HepG2 (cell line): ENCODE measurements around the gene MTIF2. TPM values are rescaled to one million over a fixed set of nuclear protein-coding genes. Genes with fewer than 3 reads are reported as not detected.

Experiments
- FOXK1 ChIP-seq: sonication (generic); formaldehyde crosslinking; IDR thresholded peaks from 2 replicates; pipeline ENCODE4 v1.4.0; 2020; ENCODE audit warnings: low read depth, missing genetic modification reagents, borderline replicate concordance
- HHEX ChIP-seq: IDR thresholded peaks from 2 replicates; pipeline ENCODE4 v1.6.1; 2016; ENCODE audit warnings: control low read depth
- KLF12 ChIP-seq: sonication (generic); formaldehyde crosslinking; IDR thresholded peaks from 2 replicates; pipeline ENCODE4 v1.4.0; 2020; ENCODE audit warnings: missing genetic modification reagents, borderline replicate concordance
- MLLT10 ChIP-seq: sonication (generic); formaldehyde crosslinking; IDR thresholded peaks from 2 replicates; pipeline ENCODE4 v1.4.0; 2020; ENCODE audit warnings: missing genetic modification reagents
- MYC ChIP-seq: sonication (generic); formaldehyde crosslinking; IDR thresholded peaks from 2 replicates; pipeline ENCODE4 v1.9.0; 2021; ENCODE audit warnings: missing genetic modification reagents, borderline replicate concordance
- NCOA5 ChIP-seq: sonication (generic); formaldehyde crosslinking; IDR thresholded peaks from 2 replicates; pipeline ENCODE4 v1.4.0; 2020; ENCODE audit warnings: missing genetic modification reagents
- NFIC ChIP-seq: IDR thresholded peaks from 2 replicates; pipeline ENCODE4 v1.6.1; 2012; ENCODE audit warnings: mild to moderate bottlenecking, low read length, inconsistent platforms
- PHF8 ChIP-seq: sonication (generic); formaldehyde crosslinking; IDR thresholded peaks from 2 replicates; pipeline ENCODE4 v1.5.0; 2020; ENCODE audit warnings: missing genetic modification reagents
- SALL2 ChIP-seq: sonication (generic); formaldehyde crosslinking; IDR thresholded peaks from 2 replicates; pipeline ENCODE4 v1.8.1; 2023; ENCODE audit warnings: mild to moderate bottlenecking, missing genetic modification reagents, inconsistent platforms
- TRIM22 ChIP-seq: fragments of 450-650 bp; IDR thresholded peaks from 2 replicates; pipeline ENCODE4 v1.6.1; 2017
- ZBTB38 ChIP-seq: sonication (generic); formaldehyde crosslinking; IDR thresholded peaks from 2 replicates; pipeline ENCODE4 v1.5.1; 2020; ENCODE audit warnings: mild to moderate bottlenecking, missing genetic modification reagents
- ZBTB4 ChIP-seq: sonication (generic); formaldehyde crosslinking; IDR thresholded peaks from 2 replicates; pipeline ENCODE4 v1.4.0; 2020; ENCODE audit warnings: missing genetic modification reagents, mild to moderate bottlenecking, borderline replicate concordance
- ZFY ChIP-seq: sonication (generic); formaldehyde crosslinking; IDR thresholded peaks from 2 replicates; pipeline ENCODE4 v1.4.0; 2020; ENCODE audit warnings: missing genetic modification reagents
- ZNF33A ChIP-seq: sonication (generic); formaldehyde crosslinking; IDR thresholded peaks from 2 replicates; pipeline ENCODE4 v1.5.1; 2020; ENCODE audit warnings: missing genetic modification reagents, mild to moderate bottlenecking, moderate library complexity, borderline replicate concordance
- ZNF543 ChIP-seq: sonication (generic); formaldehyde crosslinking; IDR thresholded peaks from 2 replicates; pipeline ENCODE4 v1.4.0; 2020; ENCODE audit warnings: mild to moderate bottlenecking, missing genetic modification reagents
- ZNF883 ChIP-seq: sonication (generic); formaldehyde crosslinking; IDR thresholded peaks from 2 replicates; pipeline ENCODE4 v1.5.1; 2020; ENCODE audit warnings: mild to moderate bottlenecking, missing genetic modification reagents; ENCODE audit errors: not compliant biosample characterization
- polyA plus RNA-seq, 8 experiments: library from polyadenylated mRNA; depleted of rRNA in 3 of 8; stranded (reverse) in 7 of 8; unstranded in 1 of 8; fragments of >200 nt; fragmentation: Illumina TruSeq in 4 of 8; extraction: Trizol in 4 of 8; gene quantifications; 2 replicates each; pipeline versions ENCODE4 v1.2.1 to v1.2.3, GENCODE V29; 2011 to 2016; ENCODE audit warnings: low read depth in 4 of 8, missing spikeins in 1 of 8, mixed read lengths in 1 of 8; ENCODE audit not compliant: insufficient read depth in 1 of 8
- total RNA-seq, 5 experiments: library from RNA; depleted of rRNA; stranded (reverse); fragments of >200 nt; fragmentation: Illumina TruSeq; extraction: Trizol; gene quantifications; 2 replicates each; pipeline ENCODE4 v1.2.3, GENCODE V29; 2016; ENCODE audit warnings: low read depth in 1 of 5
- TF ChIP-seq, protein P1 (sequence below): sonication (generic); formaldehyde crosslinking; IDR thresholded peaks from 2 replicates; pipeline ENCODE4 v1.4.0; 2020; ENCODE audit warnings: low read depth, mild to moderate bottlenecking, missing genetic modification reagents
- TF ChIP-seq, protein P2 (sequence below): sonication (generic); formaldehyde crosslinking; IDR thresholded peaks from 2 replicates; pipeline ENCODE4 v1.5.1; 2020; ENCODE audit warnings: mild to moderate bottlenecking, missing genetic modification reagents, borderline replicate concordance

Gene MTIF2
- total and polyA plus RNA-seq, 2 of the 13 experiments (the other 11 are each of a cell fraction or from before 2014, with no cell fraction given) = 32.1 to 92.1 TPM

DNA sequence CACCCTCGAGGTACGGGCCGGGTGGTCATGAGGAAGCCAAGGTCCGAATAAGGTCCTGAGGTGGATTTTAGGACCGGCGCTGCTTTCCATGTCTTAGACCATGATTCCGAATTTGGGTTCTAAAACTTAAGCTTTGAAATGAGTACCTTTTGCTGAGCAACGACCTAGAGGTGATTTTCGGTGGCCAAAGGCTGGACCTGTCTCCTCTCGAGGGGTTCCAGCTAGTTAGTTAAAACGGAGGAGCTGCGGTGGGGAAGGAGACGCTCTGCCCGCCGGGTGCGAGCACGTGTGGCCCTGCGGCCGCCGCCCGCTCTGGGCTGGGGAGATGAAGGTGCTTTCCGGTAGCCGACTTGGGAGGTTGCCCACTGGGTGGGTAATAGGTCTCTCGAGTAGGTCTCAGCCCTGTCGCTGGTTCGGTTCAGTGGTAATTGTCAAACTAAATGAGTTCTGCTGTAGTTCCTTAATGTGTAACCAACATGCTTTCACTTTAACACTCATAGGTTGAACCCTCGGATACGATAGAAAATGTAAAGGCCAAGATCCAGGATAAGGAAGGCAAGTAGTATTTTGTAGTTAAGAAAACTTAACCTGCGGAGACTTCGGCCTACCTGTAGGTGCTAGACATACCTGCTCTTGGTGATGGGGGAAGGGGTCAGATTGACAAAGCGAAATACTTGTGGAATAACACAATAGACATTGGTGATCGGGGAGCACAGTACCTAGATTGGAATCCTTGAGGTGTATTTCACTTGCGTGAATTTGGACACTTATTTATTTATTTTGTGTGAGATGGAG, 36.0 kb downstream of the MTIF2 start (continued):
- peak; percentile 28; the same call in 1 of the 2 replicates for TF ChIP-seq ZNF543 (CRISPR knock-in tag)
- no peak for TF ChIP-seq ZBTB4 (CRISPR knock-in tag)
- TF ChIP-seq FOXK1 (CRISPR knock-in tag) = 0 out of 2 replicates have a peak, but pooled peaks have one; percentile 4
- TF ChIP-seq NFIC = peak; percentile 56; the same call in 1 of the 2 replicates
- TF ChIP-seq SALL2 (CRISPR knock-in tag) = 0 out of 2 replicates have a peak, but pooled peaks have one; percentile 36
- peak; percentile 21 for TF ChIP-seq ZNF883 (CRISPR knock-in tag)
- TF ChIP-seq TRIM22 = no peak
- no peak for TF ChIP-seq PHF8 (CRISPR knock-in tag)
- peak; percentile 68; the same call in 1 of the 2 replicates for TF ChIP-seq MYC (CRISPR knock-in tag)
- peak; percentile 19 for TF ChIP-seq ZFY
- TF ChIP-seq KLF12 (CRISPR knock-in tag) = 0 out of 2 replicates have a peak, but pooled peaks have one; percentile 64
- no peak for TF ChIP-seq MLLT10
- TF ChIP-seq ZBTB38 (CRISPR knock-in tag) = no peak
- TF ChIP-seq, protein P1, sequence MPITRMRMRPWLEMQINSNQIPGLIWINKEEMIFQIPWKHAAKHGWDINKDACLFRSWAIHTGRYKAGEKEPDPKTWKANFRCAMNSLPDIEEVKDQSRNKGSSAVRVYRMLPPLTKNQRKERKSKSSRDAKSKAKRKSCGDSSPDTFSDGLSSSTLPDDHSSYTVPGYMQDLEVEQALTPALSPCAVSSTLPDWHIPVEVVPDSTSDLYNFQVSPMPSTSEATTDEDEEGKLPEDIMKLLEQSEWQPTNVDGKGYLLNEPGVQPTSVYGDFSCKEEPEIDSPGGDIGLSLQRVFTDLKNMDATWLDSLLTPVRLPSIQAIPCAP = 0 out of 2 replicates have a peak, but pooled peaks have one; percentile 65
- TF ChIP-seq ZNF33A (CRISPR knock-in tag) = no peak
- TF ChIP-seq NCOA5 = no peak
- TF ChIP-seq, protein P2, sequence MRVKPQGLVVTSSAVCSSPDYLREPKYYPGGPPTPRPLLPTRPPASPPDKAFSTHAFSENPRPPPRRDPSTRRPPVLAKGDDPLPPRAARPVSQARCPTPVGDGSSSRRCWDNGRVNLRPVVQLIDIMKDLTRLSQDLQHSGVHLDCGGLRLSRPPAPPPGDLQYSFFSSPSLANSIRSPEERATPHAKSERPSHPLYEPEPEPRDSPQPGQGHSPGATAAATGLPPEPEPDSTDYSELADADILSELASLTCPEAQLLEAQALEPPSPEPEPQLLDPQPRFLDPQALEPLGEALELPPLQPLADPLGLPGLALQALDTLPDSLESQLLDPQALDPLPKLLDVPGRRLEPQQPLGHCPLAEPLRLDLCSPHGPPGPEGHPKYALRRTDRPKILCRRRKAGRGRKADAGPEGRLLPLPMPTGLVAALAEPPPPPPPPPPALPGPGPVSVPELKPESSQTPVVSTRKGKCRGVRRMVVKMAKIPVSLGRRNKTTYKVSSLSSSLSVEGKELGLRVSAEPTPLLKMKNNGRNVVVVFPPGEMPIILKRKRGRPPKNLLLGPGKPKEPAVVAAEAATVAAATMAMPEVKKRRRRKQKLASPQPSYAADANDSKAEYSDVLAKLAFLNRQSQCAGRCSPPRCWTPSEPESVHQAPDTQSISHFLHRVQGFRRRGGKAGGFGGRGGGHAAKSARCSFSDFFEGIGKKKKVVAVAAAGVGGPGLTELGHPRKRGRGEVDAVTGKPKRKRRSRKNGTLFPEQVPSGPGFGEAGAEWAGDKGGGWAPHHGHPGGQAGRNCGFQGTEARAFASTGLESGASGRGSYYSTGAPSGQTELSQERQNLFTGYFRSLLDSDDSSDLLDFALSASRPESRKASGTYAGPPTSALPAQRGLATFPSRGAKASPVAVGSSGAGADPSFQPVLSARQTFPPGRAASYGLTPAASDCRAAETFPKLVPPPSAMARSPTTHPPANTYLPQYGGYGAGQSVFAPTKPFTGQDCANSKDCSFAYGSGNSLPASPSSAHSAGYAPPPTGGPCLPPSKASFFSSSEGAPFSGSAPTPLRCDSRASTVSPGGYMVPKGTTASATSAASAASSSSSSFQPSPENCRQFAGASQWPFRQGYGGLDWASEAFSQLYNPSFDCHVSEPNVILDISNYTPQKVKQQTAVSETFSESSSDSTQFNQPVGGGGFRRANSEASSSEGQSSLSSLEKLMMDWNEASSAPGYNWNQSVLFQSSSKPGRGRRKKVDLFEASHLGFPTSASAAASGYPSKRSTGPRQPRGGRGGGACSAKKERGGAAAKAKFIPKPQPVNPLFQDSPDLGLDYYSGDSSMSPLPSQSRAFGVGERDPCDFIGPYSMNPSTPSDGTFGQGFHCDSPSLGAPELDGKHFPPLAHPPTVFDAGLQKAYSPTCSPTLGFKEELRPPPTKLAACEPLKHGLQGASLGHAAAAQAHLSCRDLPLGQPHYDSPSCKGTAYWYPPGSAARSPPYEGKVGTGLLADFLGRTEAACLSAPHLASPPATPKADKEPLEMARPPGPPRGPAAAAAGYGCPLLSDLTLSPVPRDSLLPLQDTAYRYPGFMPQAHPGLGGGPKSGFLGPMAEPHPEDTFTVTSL (CRISPR knock-in tag) = no peak
- TF ChIP-seq HHEX (CRISPR knock-in tag) = no peak
